ENCODE data around the gene EPO.
A peak's percentile ranks its signal among the peaks of the same experiment; 100 is the strongest.

EPO gene

DNA sequence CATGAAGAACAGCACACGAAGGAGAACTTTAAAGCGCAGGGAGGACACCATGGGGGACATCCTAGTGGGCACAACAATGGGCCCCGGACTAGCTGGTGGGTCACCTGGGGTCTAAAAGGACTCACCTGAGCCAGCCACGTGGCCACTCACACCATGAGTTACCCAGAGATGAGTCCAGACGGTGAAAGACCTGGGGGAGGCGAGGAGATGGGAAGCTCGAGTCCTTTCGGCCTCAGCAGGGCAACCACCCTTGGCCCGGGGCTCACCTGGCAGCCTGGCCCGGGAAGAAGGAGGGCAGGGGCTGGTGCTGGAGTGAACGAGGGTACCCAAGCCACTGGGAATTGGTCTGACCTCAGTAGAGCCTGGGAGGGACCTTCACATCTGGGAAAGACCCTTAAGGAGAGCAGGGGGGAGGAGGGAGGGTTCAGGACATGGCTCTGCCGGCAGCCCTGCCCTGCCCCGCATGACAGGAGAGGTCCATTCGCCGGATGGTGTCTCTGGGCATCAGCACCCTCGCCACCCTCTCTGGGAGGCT is 31.9 kb upstream of the EPO start:
- H3K27ac ChIP-seq = no peak overlapping the region
- no peak for TF ChIP-seq ZFX (IDR thresholded peaks at IDR 0.05; ENCODE audit: borderline replicate concordance)
- TF ChIP-seq, protein P1, sequence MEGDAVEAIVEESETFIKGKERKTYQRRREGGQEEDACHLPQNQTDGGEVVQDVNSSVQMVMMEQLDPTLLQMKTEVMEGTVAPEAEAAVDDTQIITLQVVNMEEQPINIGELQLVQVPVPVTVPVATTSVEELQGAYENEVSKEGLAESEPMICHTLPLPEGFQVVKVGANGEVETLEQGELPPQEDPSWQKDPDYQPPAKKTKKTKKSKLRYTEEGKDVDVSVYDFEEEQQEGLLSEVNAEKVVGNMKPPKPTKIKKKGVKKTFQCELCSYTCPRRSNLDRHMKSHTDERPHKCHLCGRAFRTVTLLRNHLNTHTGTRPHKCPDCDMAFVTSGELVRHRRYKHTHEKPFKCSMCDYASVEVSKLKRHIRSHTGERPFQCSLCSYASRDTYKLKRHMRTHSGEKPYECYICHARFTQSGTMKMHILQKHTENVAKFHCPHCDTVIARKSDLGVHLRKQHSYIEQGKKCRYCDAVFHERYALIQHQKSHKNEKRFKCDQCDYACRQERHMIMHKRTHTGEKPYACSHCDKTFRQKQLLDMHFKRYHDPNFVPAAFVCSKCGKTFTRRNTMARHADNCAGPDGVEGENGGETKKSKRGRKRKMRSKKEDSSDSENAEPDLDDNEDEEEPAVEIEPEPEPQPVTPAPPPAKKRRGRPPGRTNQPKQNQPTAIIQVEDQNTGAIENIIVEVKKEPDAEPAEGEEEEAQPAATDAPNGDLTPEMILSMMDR (IDR thresholded peaks at IDR 0.05) = no peak

DNA sequence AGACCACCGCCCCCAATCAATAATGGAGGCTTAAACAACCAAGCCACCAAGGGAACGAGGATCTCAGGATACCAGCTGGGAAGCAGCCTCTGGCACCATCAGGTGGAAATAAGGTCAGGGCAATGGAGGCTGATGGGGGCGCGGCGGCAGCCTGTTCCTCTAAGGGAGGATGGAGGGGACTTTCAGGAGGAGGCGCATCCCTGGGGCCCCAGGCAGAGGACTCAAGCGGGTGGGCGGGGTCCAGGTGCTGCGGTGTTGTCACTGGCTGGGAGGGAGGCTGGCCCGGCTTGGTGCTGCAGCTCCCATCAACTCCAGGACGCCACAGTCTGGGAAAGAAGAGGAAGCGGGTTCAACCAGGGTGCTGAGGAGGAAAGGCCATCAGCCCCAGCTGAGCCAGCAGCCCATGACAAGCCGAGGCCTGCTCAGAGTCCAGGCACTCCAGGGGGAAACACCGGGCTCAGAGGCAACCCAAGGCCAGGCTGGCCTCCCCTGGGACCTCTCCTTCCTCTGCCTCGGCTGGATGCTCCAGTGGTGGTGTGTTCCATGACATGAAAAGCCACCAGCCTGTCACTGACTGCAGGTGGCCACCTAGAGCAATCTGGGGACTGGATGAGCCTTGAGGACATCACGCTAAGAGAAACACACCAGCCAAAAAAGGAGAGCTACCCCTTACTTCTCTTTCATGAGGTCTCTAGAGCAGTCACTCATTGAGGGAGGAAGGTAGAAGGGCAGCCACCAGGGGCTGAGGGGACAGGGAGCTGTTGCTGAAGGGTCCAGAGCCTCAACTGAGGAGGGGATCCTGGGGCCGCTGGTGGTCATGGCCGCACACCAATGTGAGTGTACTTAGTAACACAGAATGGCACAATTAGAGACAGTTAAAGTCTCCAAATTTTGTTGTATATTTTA is 30.8 kb upstream of the EPO start:
- H3K27ac ChIP-seq = no peak overlapping the region
- TF ChIP-seq, protein P1 (IDR thresholded peaks at IDR 0.05) = no peak
- TF ChIP-seq ZFX (IDR thresholded peaks at IDR 0.05; ENCODE audit: borderline replicate concordance) = no peak

DNA sequence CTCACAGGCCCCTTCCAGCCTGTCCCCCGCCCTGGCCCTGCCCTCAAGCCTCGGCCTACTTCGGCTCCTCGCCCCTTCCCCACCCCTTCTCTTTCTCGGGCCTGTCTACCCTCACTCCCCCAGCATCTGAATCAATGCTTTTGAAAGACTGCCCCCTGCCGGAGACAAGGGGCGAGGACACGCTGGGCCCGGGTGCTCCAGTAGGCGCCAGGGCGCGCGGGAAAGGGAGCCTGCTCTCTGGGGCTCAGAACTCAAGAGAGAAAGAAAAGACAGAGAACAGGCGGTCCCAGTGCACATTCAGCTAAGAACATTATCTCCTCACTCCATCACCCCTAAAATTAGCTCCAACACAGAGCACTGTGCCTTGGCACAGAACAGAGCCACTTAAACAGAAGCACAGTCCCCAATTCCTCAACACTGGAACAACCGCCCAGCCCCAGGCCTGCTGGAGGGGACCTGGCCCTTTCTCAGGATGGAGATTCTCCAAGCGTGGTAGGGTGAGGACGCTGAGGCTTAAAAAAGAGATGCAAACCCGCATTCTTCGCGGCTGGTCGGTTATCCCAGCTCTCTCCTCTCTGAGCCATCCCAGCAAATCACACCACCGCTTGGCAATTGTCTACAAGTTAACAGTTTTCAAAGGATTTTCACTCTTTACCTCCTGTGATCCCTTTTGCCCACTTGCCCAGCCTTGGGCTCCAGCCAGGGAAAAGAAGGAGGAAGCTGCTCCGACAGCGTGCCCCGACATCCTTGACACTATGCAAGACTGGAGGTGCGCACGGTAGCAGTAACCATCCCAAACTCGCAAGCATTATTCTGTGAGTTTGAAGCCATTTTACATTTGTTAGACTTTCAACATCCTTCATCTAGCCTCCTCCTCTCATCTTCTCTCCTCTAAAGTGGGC is 28.3 kb upstream of the EPO start:
- TF ChIP-seq, protein P1 (IDR thresholded peaks at IDR 0.05) = peak; percentile 98
- no peak for TF ChIP-seq ZFX (IDR thresholded peaks at IDR 0.05; ENCODE audit: borderline replicate concordance)
- peak overlapping the region; percentile 81 for H3K27ac ChIP-seq

DNA sequence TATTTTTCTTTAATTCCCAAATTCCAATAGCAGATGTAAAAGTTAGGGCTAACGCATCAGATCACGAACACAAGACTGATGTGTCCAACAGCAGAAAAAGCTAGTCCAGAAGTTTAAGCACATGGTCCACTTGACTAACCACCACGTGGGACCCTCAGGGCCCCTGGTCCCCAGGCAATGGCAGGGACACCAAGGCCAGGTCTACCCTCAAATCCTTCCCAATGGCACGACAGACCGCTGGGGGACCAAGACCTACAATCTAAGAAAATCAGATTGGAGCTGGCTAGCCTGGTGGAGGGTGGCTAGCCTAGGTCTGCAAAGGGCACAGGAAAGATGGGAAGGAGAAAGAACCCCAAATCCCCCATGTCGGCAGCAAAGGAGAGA is 27.7 kb upstream of the EPO start:
- peak overlapping the region; percentile 81 for H3K27ac ChIP-seq
- TF ChIP-seq, protein P1 (IDR thresholded peaks at IDR 0.05) = no peak
- no peak for TF ChIP-seq ZFX (IDR thresholded peaks at IDR 0.05; ENCODE audit: borderline replicate concordance)

DNA sequence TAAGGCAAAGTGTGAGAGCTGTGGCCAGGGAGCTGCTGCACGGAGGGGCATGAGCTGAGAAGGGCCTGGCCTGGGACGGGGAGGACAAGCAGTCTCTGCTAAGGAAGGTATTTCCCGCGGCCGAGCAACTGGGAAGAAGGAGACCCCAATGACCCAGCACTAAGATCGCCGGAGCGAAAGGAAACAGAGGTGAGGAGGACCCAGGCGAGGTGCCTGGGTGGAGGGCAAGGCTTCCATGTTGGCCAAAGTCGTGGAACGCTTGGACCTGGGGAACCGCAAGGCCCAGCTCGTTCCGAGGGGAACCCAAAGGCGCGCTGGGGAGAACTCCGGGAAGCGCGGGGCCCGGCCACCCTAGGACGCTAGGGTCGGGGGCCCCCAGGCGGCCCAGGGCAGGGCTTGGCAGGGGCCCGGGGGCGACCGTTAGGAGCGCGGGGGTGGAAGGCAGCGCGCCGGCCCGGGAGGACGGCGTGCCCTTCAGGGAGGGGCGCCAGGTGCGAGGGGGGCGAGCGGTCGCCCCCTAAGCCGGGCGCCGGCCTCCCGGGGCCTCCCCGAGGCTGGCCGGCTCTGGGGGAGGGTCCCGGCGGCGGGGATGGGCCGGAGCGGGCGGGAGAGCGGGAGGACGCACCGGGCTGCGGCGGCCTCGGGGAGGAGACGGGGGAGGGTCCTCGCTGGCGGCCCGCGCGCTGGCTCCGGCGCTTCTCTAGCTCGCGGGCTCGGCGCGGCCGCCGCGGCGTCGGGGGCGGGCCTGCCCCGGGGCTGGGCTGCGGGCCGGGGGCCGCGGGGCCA is 26.8 kb upstream of the EPO start:
- TF ChIP-seq, protein P1 (IDR thresholded peaks at IDR 0.05) = no peak
- no peak for TF ChIP-seq ZFX (IDR thresholded peaks at IDR 0.05; ENCODE audit: borderline replicate concordance)

DNA sequence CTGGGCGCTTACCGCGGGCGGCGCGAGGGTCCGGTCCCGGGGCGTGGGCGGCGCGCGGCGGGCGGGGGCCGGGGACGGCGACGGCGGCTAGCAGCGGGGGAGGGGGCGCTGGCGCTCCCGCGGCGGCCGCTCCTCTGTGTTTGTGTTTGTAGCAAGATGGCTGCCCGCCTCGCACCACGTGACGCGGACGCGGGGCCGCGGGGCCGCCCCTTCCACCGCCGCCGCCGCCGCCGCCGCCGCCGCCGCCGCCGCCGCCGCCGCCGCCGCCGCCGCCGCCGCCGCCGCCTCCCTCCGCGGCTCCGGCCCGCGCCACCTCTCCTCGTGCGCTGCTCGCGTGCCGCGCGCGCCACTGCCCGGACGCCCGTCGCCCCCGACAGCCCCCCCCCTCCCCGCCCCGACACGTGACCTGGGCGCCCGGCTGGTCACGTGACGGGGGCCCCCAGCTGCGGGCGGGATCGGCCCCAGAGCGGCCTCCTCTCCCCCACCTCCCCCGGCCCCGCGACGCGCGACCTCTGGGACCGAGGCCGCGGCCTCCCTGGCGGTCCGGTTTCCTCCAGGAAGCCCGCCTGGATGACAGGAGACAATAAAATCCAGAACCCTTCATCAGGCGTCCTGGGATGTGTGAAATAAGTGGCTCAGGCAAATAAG is 26.0 kb upstream of the EPO start, which contains the start of gene GIGYF1:
GIGYF1 (minus strand) TSS at position 153 of the 648 bp plus-strand sequence. CDS start 6,012 bp downstream, outside the sequence.
- peak within 1 kb of the TSS; percentile 81 for H3K27ac ChIP-seq

More for the DNA sequence above, 26.8 kb upstream of the EPO start:
- H3K27ac ChIP-seq = peak overlapping the region; percentile 81

More for the DNA sequence above, 26.0 kb upstream of the EPO start, which contains the start of gene GIGYF1:
- no peak for TF ChIP-seq ZFX (IDR thresholded peaks at IDR 0.05; ENCODE audit: borderline replicate concordance)
- TF ChIP-seq, protein P1 (IDR thresholded peaks at IDR 0.05) = no peak
